Ishikawa (cell line): ENCODE results near the gene RPL5.

Experiments used
- CEBPB ChIP-seq: IDR thresholded peaks from 2 replicates; pipeline ENCODE4 v1.6.1; 2012
- CREB1 ChIP-seq: IDR thresholded peaks from 2 replicates; pipeline ENCODE4 v1.6.1; 2012; ENCODE audit warnings: low read depth
- EGR1 ChIP-seq: IDR thresholded peaks from 2 replicates; pipeline ENCODE4 v1.6.1; 2012
- EP300 ChIP-seq: IDR thresholded peaks from 2 replicates; pipeline ENCODE4 v1.6.1; 2012; ENCODE audit warnings: borderline replicate concordance
- FOXM1 ChIP-seq: IDR thresholded peaks from 2 replicates; pipeline ENCODE4 v1.6.1; 2012; ENCODE audit warnings: low read depth, borderline replicate concordance
- MAX ChIP-seq: IDR thresholded peaks from 2 replicates; pipeline ENCODE4 v1.6.1; 2012
- NFIC ChIP-seq: IDR thresholded peaks from 2 replicates; pipeline ENCODE4 v1.6.1; 2012
- RAD21 ChIP-seq: IDR thresholded peaks from 2 replicates; pipeline ENCODE4 v1.6.1; 2012; ENCODE audit warnings: low read depth
- REST ChIP-seq: IDR thresholded peaks from 2 replicates; pipeline ENCODE4 v1.6.1; 2012; ENCODE audit warnings: low read depth, mild to moderate bottlenecking
- TAF1 ChIP-seq: IDR thresholded peaks from 2 replicates; pipeline ENCODE4 v1.6.1; 2012; ENCODE audit warnings: low read depth, mild to moderate bottlenecking
- TCF12 ChIP-seq: IDR thresholded peaks from 2 replicates; pipeline ENCODE4 v1.6.1; 2012; ENCODE audit warnings: low read depth
- TEAD4 ChIP-seq: IDR thresholded peaks from 2 replicates; pipeline ENCODE4 v1.6.1; 2012
- USF1 ChIP-seq: IDR thresholded peaks from 2 replicates; pipeline ENCODE4 v1.6.1; 2012
- YY1 ChIP-seq: IDR thresholded peaks from 2 replicates; pipeline ENCODE4 v1.6.1; 2012; ENCODE audit warnings: low read depth
- ZBTB7A ChIP-seq: IDR thresholded peaks from 2 replicates; pipeline ENCODE4 v1.6.1; 2012; ENCODE audit warnings: low read depth

RPL5 gene

GRCh38 chr1:92853299-92853698 lies 21.5 kb downstream of the RPL5 start:
- no peak for TF ChIP-seq MAX
- no peak for TF ChIP-seq CREB1
- TF ChIP-seq RAD21, result no peak
- no peak for TF ChIP-seq USF1
- no peak for TF ChIP-seq FOXM1
- no peak for TF ChIP-seq ZBTB7A
- no peak for TF ChIP-seq EP300

GRCh38 chr1:92854101-92854785 lies 22.4 kb downstream of the RPL5 start:
- TF ChIP-seq CEBPB (no peak), MAX (no peak), ZBTB7A (no peak), RAD21 (no peak), USF1 (no peak)

GRCh38 chr1:92855236-92855635 lies 23.4 kb downstream of the RPL5 start:
- TF ChIP-seq TAF1 (no peak), EP300 (no peak), NFIC (no peak), CREB1 (no peak), USF1 (no peak), RAD21 (no peak), EGR1 (no peak), YY1 (no peak), TEAD4 (no peak), CEBPB (no peak)

GRCh38 chr1:92857817-92858216 lies 26.0 kb downstream of the RPL5 start:
- TF ChIP-seq FOXM1 (no peak), MAX (no peak), YY1 (no peak), ZBTB7A (no peak), RAD21 (no peak), REST (no peak), TAF1 (no peak)

GRCh38 chr1:92858564-92859399 lies 26.9 kb downstream of the RPL5 start:
- TF ChIP-seq MAX (no peak), TCF12 (no peak), TEAD4 (peak; percentile 12; the same call in 1 of the 2 replicates), RAD21 (peak; percentile 98)

- TF ChIP-seq YY1, result no peak
- no peak for TF ChIP-seq TEAD4
- no peak for TF ChIP-seq ZBTB7A
- no peak for TF ChIP-seq EP300
- no peak for TF ChIP-seq MAX
- TF ChIP-seq USF1, result no peak
- no peak for TF ChIP-seq FOXM1
- no peak for TF ChIP-seq NFIC
- TF ChIP-seq CREB1, result no peak
- no peak for TF ChIP-seq CEBPB
- no peak for TF ChIP-seq EGR1
- TF ChIP-seq TAF1, result no peak
- no peak for TF ChIP-seq TCF12
These were observed 27.7 kb downstream of the RPL5 start for GRCh38 chr1:92859400-92860039.
